OCI-LY1 (cell line): Measurements from ENCODE around the gene NDUFAF2.

ENCODE experiments used
- H2AFZ ChIP-seq: fragments of 200-600 bp; sonication (generic), shearing (Covaris generic); 2 replicates; pipeline ENCODE4 v1.6.0; 2014; ENCODE audit warnings: antibody characterized with exemption, mild to moderate bottlenecking, low read length
- H3F3A ChIP-seq: fragments of 200-600 bp; sonication (generic), shearing (Covaris generic); 2 replicates; pipeline ENCODE4 v1.6.0; 2014; ENCODE audit warnings: mild to moderate bottlenecking, antibody characterized with exemption, low read length, moderate library complexity; ENCODE audit not compliant: insufficient read depth
- H3K27ac ChIP-seq: fragments of 200-600 bp; sonication (generic); 2 replicates; pipeline ENCODE4 v1.5.1; 2014; ENCODE audit warnings: low read length, mixed run types, mild to moderate bottlenecking, low read depth; ENCODE audit not compliant: poor library complexity, severe bottlenecking
- H3K27me3 ChIP-seq: fragments of 200-600 bp; sonication (generic); 2 replicates; pipeline ENCODE4 v1.6.0; 2014; ENCODE audit warnings: antibody characterized with exemption, mild to moderate bottlenecking, low read length, moderate library complexity; ENCODE audit not compliant: insufficient read depth
- H3K36me3 ChIP-seq: fragments of 200-600 bp; sonication (generic); 2 replicates; pipeline ENCODE4 v1.6.1; 2014; ENCODE audit warnings: mild to moderate bottlenecking, antibody characterized with exemption, low read length, moderate library complexity, mixed read lengths; ENCODE audit not compliant: insufficient read depth
- H3K4me1 ChIP-seq: fragments of 200-600 bp; sonication (generic); 2 replicates; pipeline ENCODE4 v1.5.1; 2014; ENCODE audit warnings: mild to moderate bottlenecking, low read length, moderate library complexity; ENCODE audit not compliant: insufficient read depth, severe bottlenecking
- H3K4me2 ChIP-seq: fragments of 200-600 bp; sonication (generic), shearing (Covaris generic); 2 replicates; pipeline ENCODE4 v1.6.1; 2014; ENCODE audit warnings: low read length
- H3K4me3 ChIP-seq: fragments of 200-600 bp; sonication (generic); 2 replicates; pipeline ENCODE4 v1.5.1; 2014; ENCODE audit warnings: low read length, low read depth, mild to moderate bottlenecking, mixed read lengths; ENCODE audit not compliant: poor library complexity, severe bottlenecking
- H3K79me2 ChIP-seq: fragments of 200-600 bp; shearing (Covaris generic); 2 replicates; pipeline ENCODE4 v1.6.1; 2016; ENCODE audit warnings: mixed run types, low read length, mixed read lengths; ENCODE audit not compliant: insufficient read depth
- H3K9ac ChIP-seq: fragments of 200-600 bp; sonication (generic), shearing (Covaris generic); 2 replicates; pipeline ENCODE4 v1.6.1; 2014; ENCODE audit warnings: mild to moderate bottlenecking, low read length, mixed read lengths
- H3K9me2 ChIP-seq: fragments of 200-600 bp; sonication (generic), shearing (Covaris generic); 2 replicates; pipeline ENCODE4 v1.6.1; 2014; ENCODE audit warnings: low read depth, mild to moderate bottlenecking, low read length, mixed read lengths
- H3K9me3 ChIP-seq: fragments of 200-600 bp; shearing (Covaris generic); 2 replicates; pipeline ENCODE4 v1.6.1; 2014; ENCODE audit warnings: low read length, mixed read lengths
- H4K20me1 ChIP-seq: fragments of 200-600 bp; sonication (generic), shearing (Covaris generic); 2 replicates; pipeline ENCODE4 v1.6.0; 2016; ENCODE audit warnings: mild to moderate bottlenecking, low read length; ENCODE audit not compliant: insufficient read depth
- EZH2 ChIP-seq: fragments of 200-600 bp; sonication (generic), shearing (Covaris generic); IDR thresholded peaks from 2 replicates; pipeline ENCODE4 v1.8.0; 2017; ENCODE audit warnings: borderline replicate concordance, mixed run types, mild to moderate bottlenecking, antibody characterized with exemption, low read length, moderate library complexity, mixed read lengths
- TF ChIP-seq, protein P1 (sequence below): fragments of 200-600 bp; sonication (generic), shearing (Covaris generic); IDR thresholded peaks from 2 replicates; pipeline ENCODE4 v1.5.1; 2017; ENCODE audit warnings: mild to moderate bottlenecking, antibody characterized with exemption, low read length, moderate library complexity, mixed read lengths

The NDUFAF2 gene

DNA sequence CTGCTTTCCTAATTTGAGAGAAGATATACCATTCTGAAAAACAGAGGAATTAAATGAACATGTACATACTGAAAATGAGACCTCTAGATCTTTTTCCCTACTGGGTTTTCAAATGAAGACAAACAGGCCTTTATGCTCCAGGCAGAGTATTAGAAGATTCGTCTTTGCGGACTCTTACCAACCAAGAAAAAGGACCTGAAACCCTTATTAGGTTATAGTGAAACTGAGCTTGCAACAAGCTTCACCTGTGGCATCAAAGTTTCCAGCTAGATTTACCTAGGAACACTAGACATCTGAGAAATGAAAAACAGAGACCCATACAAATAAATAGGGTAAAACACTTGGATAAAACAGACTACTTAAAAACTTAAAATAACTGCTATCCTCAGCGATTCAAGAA is 171.0 kb downstream of the NDUFAF2 start:
- H3K36me3 ChIP-seq, result no peaks in the 10 kb centered on the region
- H3K9me3 ChIP-seq, result no peaks in the 10 kb centered on the region
- H3K27ac ChIP-seq, result no peak overlapping the region
- TF ChIP-seq, protein P1, sequence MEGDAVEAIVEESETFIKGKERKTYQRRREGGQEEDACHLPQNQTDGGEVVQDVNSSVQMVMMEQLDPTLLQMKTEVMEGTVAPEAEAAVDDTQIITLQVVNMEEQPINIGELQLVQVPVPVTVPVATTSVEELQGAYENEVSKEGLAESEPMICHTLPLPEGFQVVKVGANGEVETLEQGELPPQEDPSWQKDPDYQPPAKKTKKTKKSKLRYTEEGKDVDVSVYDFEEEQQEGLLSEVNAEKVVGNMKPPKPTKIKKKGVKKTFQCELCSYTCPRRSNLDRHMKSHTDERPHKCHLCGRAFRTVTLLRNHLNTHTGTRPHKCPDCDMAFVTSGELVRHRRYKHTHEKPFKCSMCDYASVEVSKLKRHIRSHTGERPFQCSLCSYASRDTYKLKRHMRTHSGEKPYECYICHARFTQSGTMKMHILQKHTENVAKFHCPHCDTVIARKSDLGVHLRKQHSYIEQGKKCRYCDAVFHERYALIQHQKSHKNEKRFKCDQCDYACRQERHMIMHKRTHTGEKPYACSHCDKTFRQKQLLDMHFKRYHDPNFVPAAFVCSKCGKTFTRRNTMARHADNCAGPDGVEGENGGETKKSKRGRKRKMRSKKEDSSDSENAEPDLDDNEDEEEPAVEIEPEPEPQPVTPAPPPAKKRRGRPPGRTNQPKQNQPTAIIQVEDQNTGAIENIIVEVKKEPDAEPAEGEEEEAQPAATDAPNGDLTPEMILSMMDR, result no peak
- no peak for TF ChIP-seq EZH2
- H3K4me3 ChIP-seq, result no peak overlapping the region
- H3K9me2 ChIP-seq, result no peaks in the 10 kb centered on the region
- no peaks in the 10 kb centered on the region for H4K20me1 ChIP-seq
- H3K4me1 ChIP-seq, result no peaks in the 10 kb centered on the region
- H3F3A ChIP-seq, result no peaks in the 10 kb centered on the region
- no peak overlapping the region for H2AFZ ChIP-seq
- H3K4me2 ChIP-seq, result no peak overlapping the region
- no peak overlapping the region for H3K9ac ChIP-seq
- no peaks in the 10 kb centered on the region for H3K27me3 ChIP-seq
- H3K79me2 ChIP-seq, result no peaks in the 10 kb centered on the region

DNA sequence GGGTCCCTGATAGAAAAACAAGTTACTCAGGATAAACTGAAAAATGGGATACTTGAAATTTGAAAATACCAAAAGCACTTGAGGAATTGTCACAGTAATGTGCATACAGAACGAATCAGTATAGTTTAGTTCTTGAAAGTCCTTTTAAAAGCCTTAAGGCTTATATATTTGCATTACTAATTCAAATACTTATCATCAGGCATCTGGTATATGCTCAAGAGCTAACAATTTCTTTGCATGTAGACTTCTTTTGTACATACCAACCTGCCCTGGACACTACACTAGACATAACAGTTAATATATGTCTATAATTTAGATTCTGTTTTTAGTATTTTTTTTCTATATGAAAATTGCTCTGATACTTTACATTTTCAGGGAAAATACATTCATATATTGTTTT is 174.1 kb downstream of the NDUFAF2 start:
- H3K4me3 ChIP-seq, result no peak overlapping the region
- H3K4me1 ChIP-seq, result no peaks in the 10 kb centered on the region
- no peaks in the 10 kb centered on the region for H4K20me1 ChIP-seq
- no peaks in the 10 kb centered on the region for H3K79me2 ChIP-seq
- H3K27ac ChIP-seq, result no peak overlapping the region
- no peaks in the 10 kb centered on the region for H3F3A ChIP-seq
- no peak overlapping the region for H3K4me2 ChIP-seq
- TF ChIP-seq, protein P1, result no peak
- no peak for TF ChIP-seq EZH2
- no peaks in the 10 kb centered on the region for H3K27me3 ChIP-seq
- no peak overlapping the region for H2AFZ ChIP-seq
- H3K9me3 ChIP-seq, result no peaks in the 10 kb centered on the region
- H3K9me2 ChIP-seq, result no peaks in the 10 kb centered on the region
- no peak overlapping the region for H3K9ac ChIP-seq
- no peaks in the 10 kb centered on the region for H3K36me3 ChIP-seq

DNA sequence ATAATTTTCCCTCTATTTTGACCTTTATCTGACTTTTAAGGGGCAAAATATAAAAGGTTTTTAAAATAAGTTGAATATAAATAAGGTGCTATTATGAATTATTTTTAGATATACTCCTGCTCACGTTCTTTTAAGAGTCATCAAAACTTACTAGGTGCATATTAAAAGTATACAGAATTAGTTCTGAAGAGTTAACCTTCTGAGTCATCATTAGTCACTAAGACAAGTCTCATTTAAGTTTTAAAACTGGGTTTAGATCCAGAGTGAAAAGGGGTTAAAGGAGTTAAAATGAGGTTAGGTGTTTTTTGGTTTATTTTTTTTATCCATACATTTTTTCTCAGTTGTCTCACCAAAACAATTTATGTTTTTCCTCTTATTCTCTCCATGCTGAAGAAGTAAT is 175.5 kb downstream of the NDUFAF2 start:
- H3K9me3 ChIP-seq, result no peaks in the 10 kb centered on the region

More for the DNA sequence above, 175.5 kb downstream of the NDUFAF2 start:
- no peak overlapping the region for H3K4me2 ChIP-seq
- H3K4me1 ChIP-seq, result no peaks in the 10 kb centered on the region
- no peak overlapping the region for H3K27ac ChIP-seq
- no peaks in the 10 kb centered on the region for H4K20me1 ChIP-seq
- H2AFZ ChIP-seq, result no peak overlapping the region
- H3K9ac ChIP-seq, result no peak overlapping the region
- H3K79me2 ChIP-seq, result no peaks in the 10 kb centered on the region
- no peak for TF ChIP-seq EZH2
- TF ChIP-seq, protein P1, result no peak
- no peak overlapping the region for H3K4me3 ChIP-seq
- H3K9me2 ChIP-seq, result no peaks in the 10 kb centered on the region
- no peaks in the 10 kb centered on the region for H3K36me3 ChIP-seq
- no peaks in the 10 kb centered on the region for H3K27me3 ChIP-seq
- H3F3A ChIP-seq, result no peaks in the 10 kb centered on the region
